Neural crest cell (in vitro differentiated cells): ENCODE results near the gene SNRPA. TPM values are rescaled to one million over a fixed set of nuclear protein-coding genes. Genes with fewer than 3 reads are reported as not detected.

ENCODE experiments used
- DNase-seq: peaks from one replicate; pipeline ENCODE4 v3.0.0; 2021; ENCODE audit warnings: low read depth, mixed read lengths, low spot score
- H3K27ac Mint-ChIP-seq: one replicate; pipeline ENCODE4 v1.8.0; 2021; ENCODE audit warnings: mild to moderate bottlenecking, mixed read lengths; ENCODE audit not compliant: unreplicated experiment
- H3K27me3 Mint-ChIP-seq: 2 replicates; pipeline ENCODE4 v1.8.0; 2021; ENCODE audit warnings: low read depth, mild to moderate bottlenecking, mixed read lengths
- H3K36me3 Mint-ChIP-seq: 2 replicates; pipeline ENCODE4 v1.8.0; 2021; ENCODE audit warnings: low read depth, mild to moderate bottlenecking, mixed read lengths
- H3K4me1 Mint-ChIP-seq: 2 replicates; pipeline ENCODE4 v1.8.0; 2021; ENCODE audit warnings: mixed read lengths
- H3K4me3 Mint-ChIP-seq: one replicate; pipeline ENCODE4 v1.8.0; 2021; ENCODE audit warnings: mild to moderate bottlenecking, mixed read lengths
- H3K9me3 Mint-ChIP-seq: 2 replicates; pipeline ENCODE4 v1.8.0; 2021; ENCODE audit warnings: mixed read lengths
- total RNA-seq: library from RNA; stranded (reverse); gene quantifications from 2 replicates; pipeline ENCODE4 v1.2.1, GENCODE V29; 2021
- TF ChIP-seq, protein P1 (sequence below): fragments of 200-600 bp; sonication (generic); conservative IDR thresholded peaks from 2 replicates; pipeline ENCODE4 v1.5.0; 2021; ENCODE audit warnings: antibody characterized with exemption, mild to moderate bottlenecking

The SNRPA gene
- total RNA-seq, 1 donor from 2014 or later, result 214 TPM

- Mint-ChIP-seq H3K4me1 (peaks cover 7% of the 10 kb centered on the region), H3K27ac (no peak overlapping the region), H3K4me3 (no peak overlapping the region), H3K36me3 (peaks cover 4% of the 10 kb centered on the region), H3K27me3 (no peaks in the 10 kb centered on the region), H3K9me3 (no peaks in the 10 kb centered on the region)
- TF ChIP-seq, protein P1, sequence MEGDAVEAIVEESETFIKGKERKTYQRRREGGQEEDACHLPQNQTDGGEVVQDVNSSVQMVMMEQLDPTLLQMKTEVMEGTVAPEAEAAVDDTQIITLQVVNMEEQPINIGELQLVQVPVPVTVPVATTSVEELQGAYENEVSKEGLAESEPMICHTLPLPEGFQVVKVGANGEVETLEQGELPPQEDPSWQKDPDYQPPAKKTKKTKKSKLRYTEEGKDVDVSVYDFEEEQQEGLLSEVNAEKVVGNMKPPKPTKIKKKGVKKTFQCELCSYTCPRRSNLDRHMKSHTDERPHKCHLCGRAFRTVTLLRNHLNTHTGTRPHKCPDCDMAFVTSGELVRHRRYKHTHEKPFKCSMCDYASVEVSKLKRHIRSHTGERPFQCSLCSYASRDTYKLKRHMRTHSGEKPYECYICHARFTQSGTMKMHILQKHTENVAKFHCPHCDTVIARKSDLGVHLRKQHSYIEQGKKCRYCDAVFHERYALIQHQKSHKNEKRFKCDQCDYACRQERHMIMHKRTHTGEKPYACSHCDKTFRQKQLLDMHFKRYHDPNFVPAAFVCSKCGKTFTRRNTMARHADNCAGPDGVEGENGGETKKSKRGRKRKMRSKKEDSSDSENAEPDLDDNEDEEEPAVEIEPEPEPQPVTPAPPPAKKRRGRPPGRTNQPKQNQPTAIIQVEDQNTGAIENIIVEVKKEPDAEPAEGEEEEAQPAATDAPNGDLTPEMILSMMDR, result no peak
- DNase-seq, result no peak
Observed at GRCh38 chr19:40791996-40792395, 41.0 kb downstream of the SNRPA start.

- no peaks in the 10 kb centered on the region for H3K9me3 Mint-ChIP-seq
- no peak for DNase-seq
- peak overlapping the region; percentile 95 for H3K4me3 Mint-ChIP-seq
- H3K36me3 Mint-ChIP-seq, result peaks cover 1% of the 10 kb centered on the region
- TF ChIP-seq, protein P1, result no peak
- H3K27ac Mint-ChIP-seq, result peak overlapping the region; percentile 50
- H3K4me1 Mint-ChIP-seq, result peaks cover 27% of the 10 kb centered on the region
- no peaks in the 10 kb centered on the region for H3K27me3 Mint-ChIP-seq
Observed at GRCh38 chr19:40797166-40797962, 46.4 kb downstream of the SNRPA start.

DNA sequence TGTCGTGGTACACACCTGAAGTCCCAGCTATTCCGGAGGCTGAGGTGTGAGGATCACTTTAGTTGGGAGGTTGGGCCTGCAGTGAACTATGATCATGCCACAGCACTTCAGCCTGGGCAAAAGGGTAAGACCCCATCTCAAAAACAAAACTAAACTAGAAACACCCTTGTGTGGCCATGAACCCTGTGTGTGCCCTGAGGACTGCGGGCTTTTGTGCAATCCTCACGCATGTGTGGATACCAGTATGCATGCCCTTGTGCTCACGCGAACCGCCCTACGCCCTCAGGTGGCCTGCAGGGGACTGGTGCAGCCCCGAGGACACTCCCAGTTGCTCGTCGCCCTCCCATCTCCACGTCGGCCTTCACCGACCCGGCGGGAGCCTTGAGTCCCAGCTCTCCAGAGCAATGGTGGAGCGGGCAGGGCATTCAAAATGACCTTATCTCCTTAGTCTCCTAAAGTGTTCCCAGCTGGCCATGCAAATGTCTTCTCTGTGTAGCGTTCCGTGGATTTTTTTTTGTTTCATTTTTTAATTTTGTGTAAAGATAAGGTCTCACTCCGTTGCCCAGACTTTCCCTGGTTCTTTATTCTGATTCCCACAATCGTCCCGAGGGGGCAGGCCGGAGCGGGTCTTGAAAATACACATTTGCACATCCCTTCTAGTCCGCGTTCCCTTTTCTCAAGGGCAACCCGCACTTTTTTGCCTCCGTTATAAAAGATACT, 47.1 kb downstream of the SNRPA start:
- Mint-ChIP-seq H3K4me3 (peak overlapping the region; percentile 95), H3K4me1 (peaks cover 35% of the 10 kb centered on the region), H3K27ac (peak overlapping the region; percentile 86), H3K36me3 (peaks cover 2% of the 10 kb centered on the region), H3K9me3 (no peaks in the 10 kb centered on the region), H3K27me3 (no peaks in the 10 kb centered on the region)
- DNase-seq, result peak; percentile 54
- TF ChIP-seq, protein P1, result peak; percentile 60

GRCh38 chr19:40798683-40799557, 47.9 kb downstream of the SNRPA start, which contains the start of gene EGLN2:
Gene EGLN2 (plus strand): TSS chr19:40799191. CDS start chr19:40800573, 1,382 bp downstream.
- H3K9me3 Mint-ChIP-seq, result no peaks in the 10 kb centered on the region
- TF ChIP-seq, protein P1, result no peak
- H3K4me3 Mint-ChIP-seq, result peak within 1 kb of the TSS; percentile 96
- H3K4me1 Mint-ChIP-seq, result peaks cover 43% of the 10 kb centered on the region
- H3K27me3 Mint-ChIP-seq, result no peaks in the 10 kb centered on the region
- DNase-seq, result peak; percentile 100
- H3K27ac Mint-ChIP-seq, result peak within 1 kb of the TSS; percentile 86
- peaks cover 2% of the 10 kb centered on the region for H3K36me3 Mint-ChIP-seq
